Retina (tissue), 1 donor: ENCODE measurements around the gene PTPN9.
"Not testable (repeated sequence)": the region's sequence is repeated elsewhere in the genome, so short reads cannot be mapped to it uniquely, and the experiment has no call there.

Experiments used
- DNase-seq: peaks from one replicate; pipeline ENCODE4 v3.0.0-alpha.2; 2016

The PTPN9 gene

DNA sequence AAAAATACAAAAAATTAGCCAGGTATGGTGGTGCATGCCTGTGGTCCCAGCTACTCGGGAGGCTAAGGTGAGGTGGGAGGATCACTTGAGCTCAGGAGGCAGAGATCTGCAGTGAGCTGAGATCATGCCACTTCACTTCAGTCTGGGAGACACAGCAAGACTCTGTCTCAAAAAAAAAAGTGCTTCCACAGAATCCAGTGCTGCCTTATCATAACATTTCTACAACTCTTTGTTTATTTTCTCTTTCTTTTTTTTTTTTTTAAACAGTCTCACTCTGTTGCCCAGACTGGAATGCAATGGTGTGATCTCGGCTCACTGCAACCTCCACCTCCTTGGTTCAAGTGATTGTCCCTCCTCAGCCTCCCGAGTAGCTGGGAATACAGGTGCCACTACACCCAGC lies 53.4 kb downstream of the PTPN9 start:
- not testable (repeated sequence) for DNase-seq

DNA sequence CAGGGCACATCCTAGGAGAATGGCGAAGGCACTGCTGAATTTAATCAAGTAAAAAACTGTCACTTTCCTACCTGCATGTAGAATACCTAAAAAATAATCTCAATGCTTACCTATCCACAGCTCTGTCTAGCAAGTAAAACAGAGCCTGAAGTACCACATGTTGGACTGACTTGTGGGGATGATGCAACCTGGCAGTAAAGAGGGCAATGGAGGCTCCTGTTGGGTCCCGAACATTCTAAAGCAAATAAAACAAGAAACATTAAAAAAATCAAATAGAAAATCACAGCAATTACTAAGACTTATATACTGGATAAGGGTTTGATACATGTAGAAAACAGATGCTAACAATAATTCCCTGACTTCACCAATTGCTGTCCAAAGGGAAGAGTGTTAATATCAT lies 56.1 kb downstream of the PTPN9 start:
- no peak for DNase-seq

DNA sequence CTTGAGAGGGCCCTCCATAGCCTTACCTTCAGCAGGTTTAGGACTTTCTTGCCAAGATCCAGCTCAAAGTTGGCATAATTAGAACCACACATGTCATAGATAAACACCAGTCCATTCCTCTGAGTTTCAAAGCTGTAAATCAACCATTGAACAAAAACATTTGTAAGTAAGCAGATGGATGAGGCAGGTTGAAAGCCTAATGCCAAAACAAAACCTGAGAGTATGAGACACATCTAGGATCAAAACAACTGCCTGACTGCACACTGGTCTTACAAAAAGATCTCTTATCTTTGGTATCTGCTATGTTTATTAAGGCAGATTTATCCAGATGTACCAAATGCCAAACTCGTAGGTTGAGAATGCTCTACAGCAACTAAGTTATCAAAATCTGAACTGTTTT lies 61.9 kb downstream of the PTPN9 start:
- no peak for DNase-seq

DNA sequence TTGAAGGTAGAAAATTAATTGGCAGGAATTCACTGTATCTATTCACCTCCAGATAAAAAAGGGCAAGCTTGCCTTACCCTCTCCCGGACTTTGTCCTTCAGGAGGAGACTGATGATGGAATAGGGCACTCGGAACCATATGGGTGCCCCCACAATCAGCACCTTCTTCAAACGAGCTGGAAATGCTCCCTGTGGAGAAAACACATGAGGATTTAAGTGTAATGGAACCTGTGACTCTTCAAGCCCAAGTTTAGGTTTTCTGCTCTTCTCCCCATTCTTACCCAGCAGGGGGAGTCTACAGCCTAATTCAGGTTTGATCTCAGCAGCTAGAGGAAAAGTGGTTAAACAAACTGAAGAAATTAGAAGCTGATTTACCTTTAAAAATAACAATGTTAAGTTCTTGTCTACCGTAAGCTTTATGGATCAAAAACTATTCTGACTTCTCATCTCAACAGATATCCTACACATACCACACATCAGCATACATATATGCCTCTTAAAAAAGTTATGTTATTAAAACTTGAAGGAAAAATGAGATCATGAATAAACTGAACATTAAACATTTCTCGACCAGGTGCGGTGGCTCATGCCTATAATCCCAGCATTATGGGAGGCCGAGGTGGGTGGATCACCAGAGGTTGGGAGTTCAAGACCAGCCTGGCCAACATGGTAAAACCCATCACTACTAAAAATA lies 70.1 kb downstream of the PTPN9 start:
- DNase-seq, result no peak

DNA sequence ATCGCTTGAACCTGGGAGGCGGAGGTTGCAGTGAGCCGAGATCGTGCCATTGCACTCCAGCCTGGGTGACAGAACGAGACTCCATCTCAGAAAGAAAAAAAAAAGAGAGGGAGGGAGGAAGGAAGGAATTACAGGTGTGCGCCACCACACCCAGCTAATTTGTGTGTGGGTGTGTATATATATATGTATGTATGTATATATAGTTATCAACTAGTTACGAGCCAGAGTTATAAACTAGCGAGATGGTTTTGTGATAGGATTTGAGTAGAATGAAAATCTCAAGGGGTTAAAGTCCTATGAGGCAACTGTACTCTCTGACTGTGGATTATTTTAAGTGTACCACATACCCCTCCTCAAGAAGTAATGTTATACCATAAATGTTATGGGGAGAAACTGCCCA lies 76.8 kb downstream of the PTPN9 start:
- DNase-seq, result no peak

DNA sequence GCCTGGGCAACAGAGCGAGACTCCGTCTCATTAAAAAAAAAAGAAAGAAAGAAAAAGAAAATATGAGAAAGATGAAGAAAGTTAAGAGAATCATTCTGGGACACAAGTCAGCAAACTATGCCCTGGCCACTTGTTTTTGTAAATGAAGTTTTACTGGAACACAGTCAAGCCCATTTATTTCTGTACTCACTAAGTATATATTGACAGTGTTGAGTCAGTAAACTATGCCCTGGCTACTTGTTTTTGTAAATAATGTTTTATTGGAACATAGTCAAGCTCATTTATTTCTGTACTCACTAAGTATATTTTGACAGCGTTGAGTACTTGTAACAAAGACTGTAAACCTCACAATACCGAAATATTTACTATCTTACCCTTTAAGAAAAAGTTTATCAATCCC lies 85.4 kb downstream of the PTPN9 start:
- DNase-seq, result no peak

DNA sequence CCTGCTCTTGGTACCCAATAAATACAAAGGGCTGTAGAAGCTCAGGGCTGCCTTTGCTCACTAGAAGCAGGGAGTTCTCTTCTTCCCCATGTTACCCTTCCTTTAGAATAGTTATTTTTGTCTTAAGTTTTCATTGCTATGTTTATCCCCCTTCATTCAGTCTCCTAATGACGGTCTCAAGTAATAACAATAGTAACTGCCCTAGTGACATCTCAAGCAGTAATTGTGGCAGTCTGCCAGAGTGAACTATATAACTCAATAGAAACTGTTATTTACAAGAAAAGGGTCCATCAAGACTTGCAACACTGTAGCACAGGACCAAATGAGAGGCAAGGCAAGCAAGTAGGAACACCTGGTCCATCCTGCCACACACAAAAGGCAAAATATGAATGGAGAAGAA lies 95.2 kb downstream of the PTPN9 start:
- no peak for DNase-seq

DNA sequence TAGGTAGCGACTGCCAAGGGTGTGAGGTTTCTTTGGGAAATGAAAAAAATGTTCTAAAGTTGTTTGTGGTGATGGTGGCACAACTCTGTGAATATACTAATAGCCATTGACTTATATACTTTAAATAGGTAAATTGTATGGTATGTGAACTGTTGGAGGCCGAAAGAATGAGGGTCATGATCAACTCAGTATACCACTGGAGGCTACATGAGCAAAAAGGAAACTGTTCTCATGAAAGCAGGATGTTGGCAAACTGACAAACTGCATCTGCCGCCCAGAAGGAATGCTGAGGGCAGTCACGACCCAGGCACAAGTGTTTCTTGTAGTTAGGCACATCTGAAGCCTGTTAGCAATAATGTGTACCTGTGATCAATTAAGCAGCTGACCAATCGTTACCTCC lies 95.6 kb downstream of the PTPN9 start:
- DNase-seq, result not testable (repeated sequence)

DNA sequence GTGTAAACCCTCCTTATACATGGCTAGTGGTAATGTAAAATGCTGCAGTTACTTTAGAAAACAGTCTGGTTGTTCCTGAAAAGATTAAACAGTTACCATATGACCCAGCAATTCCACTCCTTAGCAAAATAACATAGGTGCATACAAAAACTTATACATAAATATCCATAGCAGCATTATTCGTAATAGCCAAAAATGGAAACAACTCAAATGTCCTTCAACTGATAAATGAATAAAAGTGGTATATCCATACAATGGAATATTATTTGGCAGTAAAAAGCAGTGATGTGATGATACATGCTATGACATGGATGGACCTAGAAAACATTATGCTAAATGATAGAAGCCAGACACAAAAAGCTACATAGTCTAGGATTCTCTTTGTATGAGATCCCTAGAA lies 96.0 kb downstream of the PTPN9 start:
- DNase-seq, result no peak

DNA sequence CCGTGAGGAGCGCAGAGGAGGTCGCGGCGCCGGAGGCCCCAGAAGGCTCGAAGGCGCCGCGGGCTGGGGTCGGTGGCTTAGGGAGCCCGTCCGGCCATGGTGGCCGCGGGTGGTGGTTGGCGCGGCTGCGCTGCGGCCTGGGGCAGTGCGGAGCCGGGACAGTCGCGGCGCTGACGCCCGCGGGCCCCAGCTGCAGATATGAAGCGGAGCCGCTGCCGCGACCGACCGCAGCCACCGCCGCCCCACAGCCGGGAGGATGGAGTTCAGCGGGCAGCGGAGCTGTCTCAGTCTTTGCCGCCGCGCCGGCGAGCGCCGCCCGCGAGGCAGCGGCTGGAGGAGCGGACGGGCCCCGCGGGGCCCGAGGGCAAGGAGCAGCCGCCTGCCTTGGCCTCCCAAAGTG lies 98.7 kb downstream of the PTPN9 start:
- DNase-seq, result not testable (repeated sequence)

DNA sequence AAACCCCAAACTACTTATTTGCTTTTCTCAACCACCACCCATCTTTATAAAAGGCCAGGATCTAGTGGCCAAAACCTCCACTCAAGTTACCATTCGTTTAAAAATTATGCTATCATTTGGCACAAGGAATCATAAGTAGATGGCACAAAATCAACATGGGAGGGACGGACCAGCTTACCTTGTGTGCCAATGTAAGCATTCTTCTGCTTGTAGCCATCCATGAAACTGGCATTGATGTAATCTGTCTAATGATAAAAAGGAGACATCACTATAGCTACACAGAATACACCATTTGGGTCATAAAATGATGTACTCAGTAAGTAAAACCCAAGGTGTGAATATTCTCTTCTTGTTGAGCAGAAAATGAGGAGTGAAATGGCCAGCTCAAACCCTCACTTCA lies 99.4 kb downstream of the PTPN9 start:
- no peak for DNase-seq

DNA sequence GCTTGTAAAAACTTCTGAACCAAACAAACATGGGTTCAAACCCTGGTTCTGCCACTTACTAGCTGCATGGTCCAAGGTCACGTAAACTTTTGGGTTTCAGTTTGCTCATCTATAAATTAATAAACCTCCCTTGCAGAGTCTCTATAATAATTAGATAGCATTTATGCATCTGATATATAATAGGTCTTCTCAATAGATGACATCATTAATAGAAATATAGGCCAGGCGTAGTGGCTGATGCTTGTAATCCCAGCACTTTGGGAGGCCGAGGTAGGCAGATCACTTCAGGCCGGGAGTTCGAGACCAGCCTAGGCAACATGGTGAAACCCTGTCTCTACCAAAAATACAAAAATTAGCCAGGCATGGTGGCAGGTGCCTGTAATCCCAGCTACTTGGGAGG lies 102.0 kb downstream of the PTPN9 start:
- not testable (repeated sequence) for DNase-seq

DNA sequence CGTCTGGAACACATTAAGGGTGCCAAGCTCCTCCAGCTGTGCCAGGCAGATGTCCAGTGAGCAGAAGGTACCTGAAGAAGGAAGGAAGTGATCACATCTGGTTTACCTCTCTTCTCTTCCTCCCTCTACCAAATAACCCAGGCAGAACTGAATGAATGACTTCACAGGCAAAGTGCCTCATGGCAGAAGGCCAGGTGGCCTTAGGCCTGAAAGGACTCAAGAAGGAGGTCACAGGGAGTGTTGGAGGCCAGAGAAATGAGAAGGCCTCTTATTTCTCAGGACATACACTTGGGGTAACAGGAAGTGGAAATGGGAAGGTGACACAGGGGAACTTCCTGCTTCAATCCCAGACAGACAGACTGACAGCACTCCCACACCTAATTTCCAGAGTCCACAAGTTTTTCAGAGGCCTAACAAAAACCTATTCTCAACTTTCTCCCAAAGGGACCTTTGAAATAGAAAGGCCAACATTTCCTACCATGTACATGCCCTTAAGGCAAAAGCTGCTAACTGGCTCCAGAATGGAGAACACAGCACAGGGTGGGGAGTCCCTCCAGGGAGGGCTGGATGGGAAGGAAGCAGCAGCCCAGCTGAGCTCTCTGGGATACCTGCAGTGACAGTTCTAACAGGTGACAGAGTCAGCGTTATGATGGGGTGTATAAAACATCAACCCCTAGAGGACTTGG lies 110.1 kb downstream of the PTPN9 start:
- no peak for DNase-seq

DNA sequence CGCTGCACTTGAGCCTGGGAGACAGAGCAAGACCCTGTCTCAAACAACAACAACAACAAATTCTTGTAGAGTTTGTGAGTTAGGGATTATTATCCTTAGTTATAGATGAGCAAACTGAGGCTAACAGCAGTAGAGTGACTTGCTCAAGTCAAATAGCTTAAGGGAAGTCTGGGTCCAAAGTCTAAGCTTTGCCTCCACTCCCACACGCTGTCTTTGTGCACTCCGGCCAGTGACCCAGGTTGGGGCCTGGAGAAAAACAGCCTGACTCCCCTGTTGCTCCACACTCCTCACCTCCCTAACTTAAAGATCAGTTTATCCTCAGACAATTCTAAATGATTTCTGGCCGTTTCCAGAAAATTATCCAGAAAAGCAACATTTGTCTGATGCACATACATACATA lies 118.5 kb downstream of the PTPN9 start:
- DNase-seq, result no peak

DNA sequence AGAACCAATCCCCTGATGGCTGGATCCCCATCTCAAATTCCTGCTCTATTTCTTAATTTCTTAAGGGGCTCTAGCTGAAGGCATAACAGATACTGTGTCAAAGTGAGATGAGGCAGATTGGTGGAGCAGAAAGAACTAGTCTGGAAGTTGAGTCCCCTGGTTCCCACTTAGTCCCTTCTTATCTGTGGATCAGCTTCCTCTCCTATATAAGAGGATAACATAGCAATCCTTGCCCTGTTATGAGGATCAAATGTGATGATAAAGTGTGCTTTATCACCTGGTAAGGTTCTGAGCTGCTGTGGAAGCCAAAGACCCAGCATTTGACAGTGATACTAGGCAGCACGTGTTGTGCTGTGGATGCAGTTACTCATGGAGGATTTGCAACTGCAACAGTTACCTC lies 119.5 kb downstream of the PTPN9 start:
- DNase-seq, result no peak

DNA sequence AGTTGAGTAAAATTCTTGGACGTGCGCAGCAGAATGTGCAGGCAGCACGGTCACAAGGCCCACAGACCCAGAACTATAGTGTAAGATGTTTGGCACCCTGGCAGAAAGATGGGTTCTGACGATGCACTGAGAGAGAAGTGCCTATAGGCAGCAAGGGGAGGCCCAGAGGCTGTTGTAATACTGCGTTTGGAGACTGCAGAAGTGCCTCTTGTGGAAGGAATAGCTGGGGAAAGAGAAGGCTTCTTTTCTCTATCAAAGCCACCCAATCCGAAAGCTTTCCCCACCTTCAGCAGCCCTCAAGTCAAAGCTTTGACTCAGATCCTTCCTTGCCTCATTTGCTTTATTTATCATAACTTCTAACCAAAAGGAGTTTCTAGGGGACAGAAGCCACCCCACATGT lies 122.4 kb downstream of the PTPN9 start:
- no peak for DNase-seq

DNA sequence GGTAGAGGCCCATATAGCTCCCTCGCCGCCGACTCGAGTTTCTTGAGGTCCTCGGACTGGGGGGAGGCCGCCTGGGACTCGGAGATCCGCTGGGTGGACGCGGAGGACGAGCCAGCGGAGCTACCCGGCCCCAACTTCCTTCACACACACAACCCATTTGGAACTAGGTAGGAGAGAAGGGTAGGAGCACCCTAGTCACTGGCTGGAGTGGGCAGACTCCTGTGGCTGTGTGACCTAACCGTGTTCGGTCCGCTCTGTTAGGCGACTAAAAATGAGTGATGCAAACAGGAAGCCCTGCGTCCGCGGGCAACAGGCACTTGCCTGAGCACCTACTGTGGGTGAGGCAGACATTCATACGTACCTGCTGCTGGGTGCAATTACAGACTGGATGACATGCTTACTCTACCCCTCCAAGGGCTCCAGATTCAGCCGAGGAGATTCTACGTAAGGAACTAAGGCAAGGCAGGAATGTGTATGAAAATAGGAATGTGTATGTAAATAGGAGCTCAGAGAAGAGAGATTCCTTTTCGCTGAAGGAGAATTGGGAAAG lies 123.1 kb downstream of the PTPN9 start:
- no peak for DNase-seq

DNA sequence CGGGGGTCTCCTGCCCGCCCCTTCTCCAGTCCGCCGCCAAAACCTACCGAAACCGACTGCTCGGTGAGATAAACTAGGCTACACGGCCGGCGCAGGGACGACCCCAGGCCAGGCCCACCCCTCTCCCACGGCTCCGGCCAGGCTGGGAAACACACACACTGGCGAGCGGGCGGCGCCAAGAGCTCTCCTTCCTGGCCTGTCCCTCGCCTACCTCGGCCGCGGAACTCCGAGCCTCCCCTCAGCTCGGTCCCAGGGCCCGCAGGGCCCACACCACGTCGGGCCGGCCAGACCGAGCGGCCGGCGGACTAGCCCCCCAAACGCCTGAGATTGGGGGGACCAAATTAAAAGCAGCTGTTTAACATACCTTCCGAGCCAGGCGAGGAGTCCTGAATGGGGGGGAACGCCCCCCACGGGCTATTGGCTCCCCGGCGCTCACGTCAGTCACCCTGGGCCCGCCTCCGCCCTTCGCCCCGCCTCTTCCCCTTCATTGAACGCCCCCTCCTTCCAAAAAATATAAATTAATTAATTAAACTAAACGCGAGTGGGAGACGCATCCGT lies 123.6 kb downstream of the PTPN9 start:
- DNase-seq, result peak; percentile 95

DNA sequence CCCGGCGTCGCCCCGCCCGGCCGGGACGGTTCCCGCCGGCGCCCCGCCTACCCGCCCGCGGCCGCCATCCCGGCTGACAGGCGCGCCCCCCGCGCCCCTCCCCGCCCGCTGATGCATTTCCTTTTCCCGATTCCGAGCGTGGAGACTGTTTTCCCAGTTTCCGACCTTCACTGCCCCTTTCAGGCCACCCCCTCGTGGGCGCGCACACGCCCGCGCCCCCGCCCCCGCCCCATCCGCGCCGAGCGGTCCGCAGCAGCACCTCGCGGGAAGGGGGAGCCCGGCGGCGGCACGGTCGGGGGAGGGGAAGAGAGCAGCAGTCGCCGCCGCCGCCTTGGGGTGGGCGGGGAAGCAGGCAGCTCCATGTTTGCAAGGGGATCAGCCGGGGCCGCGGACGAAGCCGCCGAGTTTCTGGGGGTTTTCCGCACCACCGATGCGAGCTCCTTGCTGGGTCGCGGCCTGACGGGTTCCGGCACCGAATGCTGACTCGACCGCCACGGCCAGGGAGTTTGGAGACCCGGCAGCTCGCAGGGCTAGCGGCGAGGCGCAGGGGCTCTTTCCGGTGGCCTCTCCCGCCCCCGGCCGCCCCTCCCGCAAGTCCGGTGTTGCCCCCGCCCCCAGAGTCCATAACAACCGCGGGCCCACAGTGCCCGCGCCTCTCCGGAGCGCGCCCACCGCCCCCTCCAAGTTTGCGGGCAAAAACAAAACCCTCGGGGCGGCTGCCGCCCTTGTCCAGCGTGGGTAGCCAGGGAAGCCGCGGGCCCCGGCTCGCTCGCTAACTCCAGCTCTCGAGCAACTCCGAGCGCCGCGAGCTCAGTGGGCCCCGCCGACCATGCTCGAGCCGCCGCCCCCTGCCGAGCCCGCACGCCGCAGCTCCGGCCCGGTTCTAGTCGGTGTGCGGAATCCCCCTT lies 124.4 kb downstream of the PTPN9 start:
- peak; percentile 61 for DNase-seq

DNA sequence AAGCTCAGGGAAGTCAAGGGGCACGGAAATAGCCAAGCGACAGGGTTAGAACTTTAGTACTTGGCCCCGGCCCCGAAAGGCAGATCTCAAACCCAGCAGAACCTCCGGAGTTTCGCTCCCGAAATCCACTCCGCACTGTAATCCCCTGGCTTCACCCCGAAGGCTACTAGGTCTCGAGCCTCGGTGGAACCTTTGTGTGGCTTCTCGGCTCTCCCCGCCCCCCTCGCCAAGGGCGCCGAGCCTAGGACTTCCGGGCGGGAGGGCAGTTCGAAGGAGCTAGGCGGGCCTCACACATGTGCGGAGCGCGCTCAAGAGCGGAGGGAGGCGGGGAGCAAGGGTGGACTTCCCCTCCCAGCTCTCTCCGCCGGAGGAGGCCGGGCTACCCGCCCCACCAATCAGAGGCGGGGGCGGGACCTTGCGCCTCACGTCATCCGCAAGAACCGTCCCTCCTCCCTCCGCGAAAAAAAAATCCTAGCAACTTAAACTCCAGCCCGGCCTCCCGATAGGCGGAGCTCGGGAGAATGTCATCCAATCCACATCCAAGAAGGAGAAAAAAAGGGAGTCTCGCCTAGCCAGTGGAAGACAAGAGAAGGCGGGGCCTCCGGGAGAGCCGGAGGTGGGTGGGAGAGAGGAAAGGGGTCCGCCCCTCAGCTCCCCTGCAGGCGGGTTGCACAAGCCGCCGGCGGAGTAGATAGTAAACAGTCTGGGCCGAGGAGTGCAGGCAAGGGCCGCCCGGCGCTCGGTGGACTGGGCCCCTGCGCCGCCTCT lies 125.2 kb downstream of the PTPN9 start:
- DNase-seq, result peak; percentile 99

DNA sequence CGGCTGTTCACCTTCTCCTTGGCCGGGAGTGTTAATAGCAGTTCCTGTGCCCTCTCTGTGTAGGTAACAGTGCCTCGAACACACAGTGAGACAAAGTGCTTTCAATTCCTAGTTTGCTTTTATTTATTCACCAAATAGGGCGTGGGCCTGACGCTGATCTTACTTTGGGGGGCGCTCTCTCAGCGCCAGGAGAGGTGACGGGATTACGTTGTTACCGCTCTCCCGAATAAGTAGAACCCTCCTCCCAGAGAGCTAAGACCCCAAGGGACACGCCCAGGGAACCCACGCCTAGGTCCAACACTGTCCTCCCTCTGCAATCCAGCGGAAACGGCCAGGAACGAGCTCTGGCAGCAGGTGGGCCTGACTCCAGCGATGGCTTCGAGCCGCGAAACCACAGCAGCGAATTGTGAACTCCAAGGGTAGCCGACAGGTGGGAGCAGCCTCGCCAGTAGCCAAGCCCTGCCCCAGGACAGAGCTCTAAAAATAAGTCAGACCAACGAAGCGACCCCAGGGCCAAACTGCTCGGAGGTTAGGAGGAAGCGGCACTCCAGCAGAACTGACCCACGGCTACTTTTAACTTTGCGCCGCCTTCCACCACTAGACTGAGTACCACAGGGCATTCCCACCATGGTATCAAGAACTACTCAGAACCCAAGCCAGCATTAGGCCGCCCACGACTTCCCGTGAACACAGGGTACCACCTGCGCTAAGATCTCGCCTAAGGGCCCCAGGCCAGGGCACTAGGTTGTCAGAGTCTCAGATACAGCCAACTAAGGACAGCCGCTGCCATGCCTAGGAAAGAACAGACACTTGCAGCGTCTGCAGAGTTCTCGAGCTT lies 126.0 kb downstream of the PTPN9 start:
- peak; percentile 67 for DNase-seq
